Thyroid gland (tissue), 4 donors: ENCODE measurements around the gene MTMR8. TPM values are rescaled to one million over a fixed set of nuclear protein-coding genes. Genes with fewer than 3 reads are reported as not detected.
A peak's percentile ranks its signal among the peaks of the same experiment; 100 is the strongest.
"Not testable (repeated sequence)": the region's sequence is repeated elsewhere in the genome, so short reads cannot be mapped to it uniquely, and the experiment has no call there.

Experiments
- DNase-seq, 2 donors: peaks; one replicate each; pipeline ENCODE4 v3.0.0-alpha.2; 2019
- H3K27ac ChIP-seq, 3 donors: fragments of 200-600 bp; sonication (generic); 1 replicate in 2 of 3; 2 replicates in 1 of 3; pipeline ENCODE4 v1.5.1; 2016 to 2019; ENCODE audit warnings: mild to moderate bottlenecking in 1 of 3, moderate library complexity in 1 of 3
- H3K27me3 ChIP-seq: fragments of 200-600 bp; sonication (generic); one replicate; pipeline ENCODE4 v1.5.1; 2019
- H3K36me3 ChIP-seq, 2 donors: fragments of 200-600 bp; sonication (generic); one replicate each; pipeline ENCODE4 v1.5.1; 2016 to 2019
- H3K4me1 ChIP-seq, 2 donors: fragments of 200-600 bp; sonication (generic); one replicate each; pipeline ENCODE4 v1.5.1; 2017 to 2019
- H3K4me3 ChIP-seq, 3 donors: fragments of 200-600 bp; sonication (generic); replicated peaks in 1 of 3; 1 replicate in 2 of 3; 2 replicates in 1 of 3; pipeline ENCODE4 v1.5.1; 2016; ENCODE audit warnings: mild to moderate bottlenecking in 1 of 3
- H3K9me3 ChIP-seq: fragments of 200-600 bp; sonication (generic); one replicate; pipeline ENCODE4 v1.5.1; 2017
- CTCF ChIP-seq, 6 experiments: fragments of 200-600 bp in 3 of 6; fragments of 450-650 bp in 3 of 6; sonication (generic) in 3 of 6; IDR thresholded peaks; one replicate each; pipeline ENCODE4 v1.5.1; 2016 to 2019; ENCODE audit warnings: antibody characterized with exemption in 6 of 6, mild to moderate bottlenecking in 2 of 6, inconsistent platforms in 1 of 6, moderate library complexity in 1 of 6
- POLR2A ChIP-seq, 2 donors: fragments of 450-650 bp; IDR thresholded peaks; one replicate each; pipeline ENCODE4 v1.6.1; 2017; ENCODE audit warnings: antibody characterized with exemption in 2 of 2, mild to moderate bottlenecking in 2 of 2, moderate library complexity in 1 of 2
- WGBS, 2 donors: methylation state at CpG; one replicate each; pipeline ENCODE4 v1.1.5; 2017; 5-methylcytosine and 5-hydroxymethylcytosine counted together
- intact Hi-C: fragments of 100-400 bp; cut with DNase I; formaldehyde crosslinking; loops from one replicate; pipeline ENCODE4 v1.15.1; 2023
- total RNA-seq, 4 donors: library from RNA; depleted of rRNA; stranded (reverse); fragments of >200 nt; gene quantifications; one replicate each; pipeline ENCODE4 v1.2.3, GENCODE V29; 2016

MTMR8 gene
- total RNA-seq, 4 donors from 2014 or later: 1.6 to 2.9 (median 2.1) TPM

GRCh38 chrX:64427787-64428186 lies 32.5 kb upstream of the MTMR8 start:
- 67 to 78% methylated on average over 2 of the region's 2 CpGs for WGBS, 2 donors

GRCh38 chrX:64427281-64427680 lies 32.0 kb upstream of the MTMR8 start:
- intact Hi-C loops: no loop called here
- no peak for TF ChIP-seq CTCF (IDR thresholded peaks at IDR 0.05)
- no peak for TF ChIP-seq POLR2A (IDR thresholded peaks at IDR 0.05)
- no peak overlapping the region for H3K27ac ChIP-seq
- H3K4me1 ChIP-seq: no peaks in the 10 kb centered on the region
- H3K36me3 ChIP-seq: no peaks in the 10 kb centered on the region
- no peak overlapping the region for H3K4me3 ChIP-seq
- H3K9me3 ChIP-seq: no peaks in the 10 kb centered on the region
- no peak for DNase-seq
- H3K27me3 ChIP-seq: no peaks in the 10 kb centered on the region

More at GRCh38 chrX:64427787-64428186, 32.5 kb upstream of the MTMR8 start:
- TF ChIP-seq POLR2A (IDR thresholded peaks at IDR 0.05) (no peak), CTCF (IDR thresholded peaks at IDR 0.05) (no peak)
- Histone ChIP-seq H3K4me1 (no peaks in the 10 kb centered on the region), H3K27me3 (no peaks in the 10 kb centered on the region), H3K4me3 (no peak overlapping the region), H3K27ac (no peak overlapping the region), H3K9me3 (no peaks in the 10 kb centered on the region), H3K36me3 (no peaks in the 10 kb centered on the region)
- intact Hi-C loops: no loop called here
- no peak for DNase-seq

GRCh38 chrX:64409730-64410129 lies 14.5 kb upstream of the MTMR8 start:
- DNase-seq, H3K27me3 ChIP-seq, H3K4me3 ChIP-seq, H3K9me3 ChIP-seq, H3K36me3 ChIP-seq, intact Hi-C loops, H3K4me1 ChIP-seq, H3K27ac ChIP-seq: not testable (repeated sequence)
- WGBS, 2 donors: 94 to 95% methylated on average over 4 of the region's 4 CpGs

- Histone ChIP-seq H3K27me3 (no peaks in the 10 kb centered on the region), H3K36me3 (no peaks in the 10 kb centered on the region), H3K4me3 (no peak overlapping the region), H3K4me1 (no peaks in the 10 kb centered on the region), H3K27ac (no peak overlapping the region), H3K9me3 (no peaks in the 10 kb centered on the region)
- intact Hi-C loops: no loop called here
- no peak for DNase-seq
- no peak for TF ChIP-seq CTCF (IDR thresholded peaks at IDR 0.05)
- TF ChIP-seq POLR2A (IDR thresholded peaks at IDR 0.05): no peak
- 94 to 100% methylated on average over 1 of the region's 1 CpG for WGBS, 2 donors
Measured at GRCh38 chrX:64398088-64398487, 2.8 kb upstream of the MTMR8 start.

GRCh38 chrX:64395568-64395929 lies 297 bp upstream of the MTMR8 start:
- Histone ChIP-seq H3K27ac (no peak overlapping the region), H3K9me3 (no peaks in the 10 kb centered on the region), H3K27me3 (no peaks in the 10 kb centered on the region), H3K4me1 (no peaks in the 10 kb centered on the region), H3K36me3 (no peaks in the 10 kb centered on the region), H3K4me3 (peak overlapping the region; percentile 3 to 44 (median 11))
- intact Hi-C loops: no loop called here
- TF ChIP-seq POLR2A (IDR thresholded peaks at IDR 0.05): no peak
- whole genome bisulfite sequencing, 2 donors: 0 to 2% methylated on average over 2 to 4 of the region's 4 CpGs
- DNase-seq: no peak

GRCh38 chrX:64394059-64394873 lies 986 bp downstream of the MTMR8 start:
- Histone ChIP-seq H3K9me3 (no peaks in the 10 kb centered on the region), H3K4me1 (no peaks in the 10 kb centered on the region), H3K27me3 (no peaks in the 10 kb centered on the region), H3K27ac (no peak overlapping the region), H3K36me3 (no peaks in the 10 kb centered on the region), H3K4me3 (peak overlapping the region in 2 of 3 donors; percentile 11 to 44)
- 32 to 50% methylated on average over 12 of the region's 12 CpGs for WGBS, 2 donors
- peak in 1 of 2 donors; percentile 1 for DNase-seq
- TF ChIP-seq POLR2A (IDR thresholded peaks at IDR 0.05) (no peak), CTCF (IDR thresholded peaks at IDR 0.05) (no peak)
- intact Hi-C loops: no loop called here
